Measurements from ENCODE around the gene TMEM87A. TPM values are rescaled to one million over a fixed set of nuclear protein-coding genes. Genes with fewer than 3 reads are reported as not detected.

Gene TMEM87A
- total and polyA plus RNA-seq, 2 donors (not counting 1 experiment from before 2014, with no cell fraction given) = 44.8 to 61.8 TPM

GRCh38 chr15:42194513-42194912 lies 78.7 kb downstream of the TMEM87A start:
- Histone ChIP-seq H2AFZ (ENCODE audit: low read length) (no peak overlapping the region), H3K4me2 (ENCODE audit: extremely low read depth, insufficient read depth, low read length) (no peak overlapping the region), H3K79me2 (ENCODE audit: control insufficient read depth, insufficient read depth, low read length) (no peaks in the 10 kb centered on the region), H3K27me3 (ENCODE audit: control insufficient read depth, insufficient read depth, low read length) (no peaks in the 10 kb centered on the region), H3K27ac (ENCODE audit: insufficient read depth, low read length) (no peak overlapping the region), H4K20me1 (ENCODE audit: control insufficient read depth, extremely low read depth, insufficient read depth, low read length) (no peaks in the 10 kb centered on the region), H3K4me1 (ENCODE audit: control insufficient read depth, extremely low read depth, insufficient read depth, low read length) (no peaks in the 10 kb centered on the region), H3K9ac (ENCODE audit: insufficient read depth, low read length) (no peak overlapping the region), H3K4me3 (replicated peaks in 1 of 4; ENCODE audit: control extremely low read depth in 1 of 4, insufficient read depth in 1 of 4, low read depth in 3 of 4, low read length in 4 of 4) (no peak overlapping the region), H3K9me3 (ENCODE audit: control insufficient read depth, insufficient read depth, low read depth, low read length) (no peaks in the 10 kb centered on the region), H3K36me3 (ENCODE audit: control insufficient read depth, insufficient read depth, low read length) (peaks cover 2% of the 10 kb centered on the region)
- peak; percentile 29 to 86 for DNase-seq (ENCODE audit: low read depth in 2 of 2)
- no peak for TF ChIP-seq EZH2 (IDR thresholded peaks at IDR 0.05; ENCODE audit: low read length, missing control alignments)
- TF ChIP-seq CTCF (conservative IDR thresholded peaks at IDR 0.05 in 1 of 2, IDR thresholded peaks at IDR 0.05 in 1 of 2; ENCODE audit: low read depth in 1 of 2, low read length in 2 of 2) = no peak

- Histone ChIP-seq H3K9ac (ENCODE audit: insufficient read depth, low read length) (no peak overlapping the region), H3K9me3 (ENCODE audit: control insufficient read depth, insufficient read depth, low read depth, low read length) (no peaks in the 10 kb centered on the region), H3K79me2 (ENCODE audit: control insufficient read depth, insufficient read depth, low read length) (no peaks in the 10 kb centered on the region), H4K20me1 (ENCODE audit: control insufficient read depth, extremely low read depth, insufficient read depth, low read length) (no peaks in the 10 kb centered on the region), H3K27ac (ENCODE audit: insufficient read depth, low read length) (no peak overlapping the region), H3K4me2 (ENCODE audit: extremely low read depth, insufficient read depth, low read length) (no peak overlapping the region), H2AFZ (ENCODE audit: low read length) (no peak overlapping the region), H3K4me3 (replicated peaks in 1 of 4; ENCODE audit: control extremely low read depth in 1 of 4, insufficient read depth in 1 of 4, low read depth in 3 of 4, low read length in 4 of 4) (no peak overlapping the region), H3K27me3 (ENCODE audit: control insufficient read depth, insufficient read depth, low read length) (no peaks in the 10 kb centered on the region), H3K4me1 (ENCODE audit: control insufficient read depth, extremely low read depth, insufficient read depth, low read length) (no peaks in the 10 kb centered on the region), H3K36me3 (ENCODE audit: control insufficient read depth, insufficient read depth, low read length) (peaks cover 7% of the 10 kb centered on the region)
- no peak for DNase-seq (ENCODE audit: low read depth in 2 of 2)
- no peak for TF ChIP-seq EZH2 (IDR thresholded peaks at IDR 0.05; ENCODE audit: low read length, missing control alignments)
- no peak for TF ChIP-seq CTCF (conservative IDR thresholded peaks at IDR 0.05 in 1 of 2, IDR thresholded peaks at IDR 0.05 in 1 of 2; ENCODE audit: low read depth in 1 of 2, low read length in 2 of 2)
Measured at GRCh38 chr15:42193383-42193782, 79.8 kb downstream of the TMEM87A start.

- Histone ChIP-seq H3K4me2 (ENCODE audit: extremely low read depth, insufficient read depth, low read length) (no peak overlapping the region), H3K9ac (ENCODE audit: insufficient read depth, low read length) (no peak overlapping the region)
Measured at GRCh38 chr15:42191610-42192346, 81.5 kb downstream of the TMEM87A start.

More at GRCh38 chr15:42191610-42192346, 81.5 kb downstream of the TMEM87A start:
- no peak for TF ChIP-seq EZH2 (IDR thresholded peaks at IDR 0.05; ENCODE audit: low read length, missing control alignments)
- no peak for TF ChIP-seq CTCF (conservative IDR thresholded peaks at IDR 0.05 in 1 of 2, IDR thresholded peaks at IDR 0.05 in 1 of 2; ENCODE audit: low read depth in 1 of 2, low read length in 2 of 2)
- Histone ChIP-seq H4K20me1 (ENCODE audit: control insufficient read depth, extremely low read depth, insufficient read depth, low read length) (no peaks in the 10 kb centered on the region), H3K27me3 (ENCODE audit: control insufficient read depth, insufficient read depth, low read length) (no peaks in the 10 kb centered on the region), H3K27ac (ENCODE audit: insufficient read depth, low read length) (no peak overlapping the region), H3K79me2 (ENCODE audit: control insufficient read depth, insufficient read depth, low read length) (no peaks in the 10 kb centered on the region), H3K4me1 (ENCODE audit: control insufficient read depth, extremely low read depth, insufficient read depth, low read length) (no peaks in the 10 kb centered on the region), H3K9me3 (ENCODE audit: control insufficient read depth, insufficient read depth, low read depth, low read length) (no peaks in the 10 kb centered on the region), H3K4me3 (replicated peaks in 1 of 4; ENCODE audit: control extremely low read depth in 1 of 4, insufficient read depth in 1 of 4, low read depth in 3 of 4, low read length in 4 of 4) (no peak overlapping the region), H3K36me3 (ENCODE audit: control insufficient read depth, insufficient read depth, low read length) (peaks cover 9% of the 10 kb centered on the region), H2AFZ (ENCODE audit: low read length) (no peak overlapping the region)
- DNase-seq (ENCODE audit: low read depth in 2 of 2) = no peak
